HG03159 (cell line): ENCODE data around the gene MAP2K5.

Experiments used
- ATAC-seq: cut with Tn5 transposase; IDR thresholded peaks from one replicate; pipeline ENCODE4 v1.9.1; 2021; ENCODE audit warnings: mild to moderate bottlenecking, moderate library complexity; ENCODE audit not compliant: unreplicated experiment

MAP2K5 gene

DNA sequence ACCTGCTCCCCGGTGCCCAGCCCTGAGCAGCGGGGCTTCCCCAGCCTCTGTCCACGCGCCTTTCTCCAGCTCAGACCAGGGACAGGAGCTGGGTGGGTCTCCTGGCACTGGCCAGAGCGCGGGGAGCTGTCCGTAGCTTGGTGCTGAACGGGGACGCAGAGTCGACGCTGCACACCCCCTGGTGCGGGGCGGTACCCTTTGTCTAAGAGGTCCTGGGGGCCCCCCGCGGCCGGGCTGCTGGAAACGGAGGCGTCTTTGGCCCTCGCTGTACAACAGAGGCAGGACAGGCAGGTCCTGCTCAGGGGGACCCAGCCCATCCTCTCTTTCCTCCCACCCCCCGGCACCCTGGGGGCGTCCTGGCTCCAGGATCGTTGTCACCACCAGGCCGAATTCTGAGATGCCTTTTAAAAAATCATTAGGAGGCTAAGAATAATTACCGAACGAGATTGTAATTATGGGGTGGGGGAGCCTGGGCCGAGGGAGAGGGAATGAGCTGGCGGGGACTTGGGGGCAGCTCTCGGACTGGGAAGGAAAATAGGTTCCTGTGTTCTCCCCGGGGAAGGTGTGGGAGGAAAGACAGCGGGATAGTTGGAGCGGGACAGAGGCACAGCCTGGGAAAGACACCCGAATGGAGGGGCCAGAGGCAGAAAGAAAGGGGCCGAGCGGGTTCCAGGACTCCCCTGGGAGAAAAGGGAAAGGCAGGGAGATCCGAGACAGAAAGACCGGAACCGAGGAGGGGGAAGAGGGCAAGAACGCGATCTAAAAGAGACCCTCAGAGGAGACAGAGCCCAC lies 278.7 kb downstream of the MAP2K5 start:
- no peak for ATAC-seq

GRCh38 chr15:67821784-67822440 lies 279.4 kb downstream of the MAP2K5 start:
- no peak for ATAC-seq

DNA sequence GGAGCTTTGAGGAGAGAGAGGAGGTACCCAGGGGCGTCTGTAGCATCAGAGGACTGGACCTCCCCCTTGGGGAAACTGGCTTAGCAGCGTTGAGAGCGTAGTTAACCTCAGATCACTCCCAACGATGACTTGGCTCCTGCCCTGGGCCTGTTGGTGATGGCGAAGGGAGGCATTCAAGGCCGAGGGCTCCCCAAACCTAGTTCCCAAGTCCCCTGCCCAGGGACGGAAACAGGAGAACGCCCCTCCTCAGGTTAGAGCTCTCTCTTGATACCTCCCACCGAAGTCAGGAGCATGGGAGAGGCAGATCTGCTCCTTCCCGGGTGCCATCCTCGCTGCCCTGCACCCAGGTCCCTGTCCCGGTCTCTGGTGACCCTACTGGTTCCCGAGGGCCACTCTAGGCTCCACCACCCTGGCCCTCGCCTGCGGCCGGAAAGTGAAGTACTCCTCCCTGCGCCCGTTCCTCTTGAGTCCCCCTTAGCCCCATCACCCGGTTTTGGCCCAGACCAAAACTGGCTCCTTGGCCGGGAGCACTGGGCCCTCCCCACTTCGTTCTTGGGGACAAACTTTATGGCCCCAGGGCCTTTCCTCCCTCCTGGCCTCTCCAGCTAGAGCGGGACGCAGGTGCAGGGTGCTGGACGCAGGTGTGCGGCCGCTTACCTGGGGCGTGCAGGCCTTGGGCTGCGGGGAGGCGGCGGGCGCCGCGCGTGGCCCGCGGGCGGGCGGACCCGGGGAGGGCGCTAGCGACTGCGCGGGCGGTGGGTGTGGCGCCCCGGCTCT lies 280.2 kb downstream of the MAP2K5 start:
- no peak for ATAC-seq

DNA sequence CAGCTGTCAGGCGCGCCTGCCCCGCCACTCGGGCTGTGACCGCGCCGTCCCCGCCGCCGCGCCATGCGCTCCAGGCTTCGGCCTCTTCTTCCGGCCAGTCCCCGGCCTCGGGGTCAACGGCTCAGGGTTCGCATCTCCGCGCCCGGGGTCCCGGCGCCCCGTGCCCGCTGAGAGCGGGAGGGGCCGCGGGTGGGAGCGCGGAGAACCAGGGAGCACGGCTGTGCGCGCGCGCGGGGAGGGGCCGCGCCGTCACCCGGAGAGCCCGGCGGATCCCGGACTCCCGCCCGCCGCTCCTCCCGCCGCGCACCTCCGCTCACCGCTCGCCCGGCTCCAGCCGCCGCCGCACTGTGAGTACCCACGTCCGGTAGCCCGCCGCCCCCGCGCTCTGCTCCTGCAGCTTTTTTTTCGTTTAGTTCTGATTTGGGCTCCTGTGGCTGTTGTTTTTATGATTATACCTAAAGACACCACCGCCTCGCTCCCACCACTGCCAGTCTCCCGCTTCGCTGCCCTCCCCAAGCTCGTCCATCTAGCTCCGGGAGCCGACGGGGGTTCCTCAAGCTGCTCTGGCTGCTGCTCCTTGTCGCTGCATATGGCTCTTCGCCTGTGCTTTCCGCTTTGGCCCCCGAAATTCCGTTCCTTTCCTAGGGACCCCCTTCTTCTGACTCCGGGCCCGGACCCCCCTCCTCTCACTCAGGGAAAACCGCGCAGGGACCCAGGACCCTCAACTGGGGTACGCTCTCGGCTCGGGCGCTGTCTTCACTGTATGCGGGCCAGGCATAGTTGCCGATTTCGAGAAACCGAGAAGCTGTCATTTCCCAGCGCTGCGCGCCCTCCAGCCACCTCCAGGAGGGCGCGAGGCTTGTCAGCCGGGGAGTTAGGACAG lies 281.1 kb downstream of the MAP2K5 start:
- no peak for ATAC-seq

GRCh38 chr15:67824197-67824968 lies 281.9 kb downstream of the MAP2K5 start:
- no peak for ATAC-seq

GRCh38 chr15:67824976-67825880 lies 282.7 kb downstream of the MAP2K5 start, which contains the start of gene SKOR1:
SKOR1 (plus strand) TSS chr15:67825509; CDS start chr15:67825603, 94 bp downstream.
- no peak for ATAC-seq

DNA sequence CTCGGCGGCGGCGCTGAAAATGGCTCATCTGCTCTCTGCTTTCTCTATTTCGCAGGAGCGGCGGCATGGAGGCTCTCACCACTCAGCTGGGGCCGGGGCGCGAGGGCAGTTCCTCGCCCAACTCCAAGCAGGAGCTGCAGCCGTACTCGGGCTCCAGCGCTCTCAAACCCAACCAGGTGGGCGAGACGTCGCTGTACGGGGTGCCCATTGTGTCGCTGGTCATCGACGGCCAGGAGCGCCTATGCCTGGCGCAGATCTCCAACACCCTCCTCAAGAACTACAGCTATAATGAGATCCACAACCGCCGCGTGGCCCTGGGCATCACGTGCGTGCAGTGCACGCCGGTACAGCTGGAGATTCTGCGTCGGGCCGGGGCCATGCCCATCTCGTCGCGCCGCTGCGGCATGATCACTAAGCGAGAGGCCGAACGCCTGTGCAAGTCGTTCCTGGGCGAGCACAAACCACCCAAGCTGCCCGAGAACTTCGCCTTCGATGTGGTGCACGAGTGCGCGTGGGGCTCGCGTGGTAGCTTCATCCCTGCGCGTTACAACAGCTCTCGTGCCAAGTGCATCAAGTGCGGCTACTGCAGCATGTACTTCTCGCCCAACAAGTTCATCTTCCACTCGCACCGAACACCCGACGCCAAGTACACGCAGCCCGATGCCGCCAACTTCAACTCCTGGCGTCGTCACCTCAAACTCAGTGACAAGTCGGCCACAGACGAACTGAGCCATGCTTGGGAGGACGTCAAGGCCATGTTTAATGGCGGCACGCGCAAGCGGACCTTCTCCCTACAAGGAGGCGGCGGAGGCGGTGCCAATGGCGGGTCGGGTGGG lies 283.6 kb downstream of the MAP2K5 start:
- ATAC-seq = no peak

GRCh38 chr15:67826717-67827561 lies 284.4 kb downstream of the MAP2K5 start:
- no peak for ATAC-seq

- ATAC-seq = no peak
Observed at GRCh38 chr15:67827562-67828277, 285.2 kb downstream of the MAP2K5 start.

GRCh38 chr15:67828278-67828968 lies 285.9 kb downstream of the MAP2K5 start:
- no peak for ATAC-seq

DNA sequence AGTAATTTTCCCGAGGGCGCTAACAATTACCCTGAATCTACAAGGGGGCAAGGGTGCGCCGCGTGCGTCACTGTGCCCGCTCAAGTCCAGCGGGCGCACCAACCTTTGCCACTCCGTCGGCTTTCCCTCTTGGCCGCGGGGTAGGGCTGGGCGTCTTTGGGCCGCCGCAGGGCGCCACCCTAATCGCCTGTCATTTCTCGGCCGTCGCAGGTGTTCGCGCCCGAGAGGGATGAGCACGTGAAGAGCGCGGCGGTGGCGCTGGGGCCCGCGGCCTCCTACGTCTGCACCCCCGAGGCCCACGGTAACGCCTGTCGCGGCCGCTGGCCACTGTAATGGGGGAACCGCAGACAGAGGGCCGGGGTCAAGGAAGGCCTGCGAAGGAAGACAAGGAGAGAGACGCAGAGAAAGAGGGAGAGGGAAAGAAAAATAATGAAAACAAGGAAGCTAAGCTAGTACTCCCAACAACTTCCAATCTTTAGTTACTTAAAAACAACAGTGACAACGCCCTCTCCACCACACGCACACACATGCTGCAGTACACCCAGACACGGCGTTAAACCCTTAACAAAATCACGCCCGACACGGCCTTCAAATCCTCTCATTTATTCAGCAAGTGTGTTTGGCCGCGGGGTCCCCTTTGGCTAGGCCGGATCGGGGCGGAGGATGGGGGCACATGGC lies 286.6 kb downstream of the MAP2K5 start:
- ATAC-seq = no peak

DNA sequence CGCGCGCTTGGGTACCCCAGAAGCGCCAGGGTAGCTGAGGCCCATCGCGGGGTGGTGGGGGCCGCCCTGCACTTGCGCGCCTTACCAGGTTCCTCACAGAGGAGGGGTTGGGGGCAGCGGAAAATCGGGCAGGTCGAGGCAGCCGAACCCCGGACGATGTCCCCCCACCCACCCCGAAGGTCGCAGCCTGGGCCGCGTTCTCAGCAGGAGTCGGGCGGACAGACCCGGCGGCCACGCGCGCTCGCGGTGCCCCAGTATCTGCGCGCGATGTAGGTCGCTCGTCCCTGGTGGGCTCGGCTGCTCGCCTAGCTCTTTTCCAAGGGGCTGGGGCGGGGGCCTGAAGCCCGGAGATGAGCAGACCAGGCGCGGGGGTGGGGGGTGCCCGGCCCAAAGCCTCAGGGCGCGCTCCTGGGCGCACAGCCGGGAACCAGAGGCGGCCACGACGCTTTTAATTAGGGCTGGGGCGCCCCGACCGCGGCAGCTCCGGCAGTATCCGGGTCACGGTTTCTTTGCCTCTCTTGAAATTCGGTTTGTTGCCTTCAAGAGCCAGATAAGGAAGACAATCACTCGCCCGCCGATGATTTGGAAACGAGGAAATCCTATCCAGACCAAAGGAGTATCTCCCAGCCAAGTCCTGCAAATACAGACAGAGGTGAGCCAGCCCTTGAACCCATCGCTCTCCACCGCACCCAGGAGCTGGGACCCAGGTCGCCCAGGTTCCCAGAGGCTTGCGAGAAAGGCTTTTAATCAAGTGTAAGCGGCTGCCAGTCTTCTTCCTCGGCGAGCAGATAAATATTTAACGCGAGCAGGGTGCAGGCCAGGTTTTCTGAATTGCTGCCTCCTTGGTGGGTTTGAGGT lies 287.4 kb downstream of the MAP2K5 start:
- no peak for ATAC-seq

DNA sequence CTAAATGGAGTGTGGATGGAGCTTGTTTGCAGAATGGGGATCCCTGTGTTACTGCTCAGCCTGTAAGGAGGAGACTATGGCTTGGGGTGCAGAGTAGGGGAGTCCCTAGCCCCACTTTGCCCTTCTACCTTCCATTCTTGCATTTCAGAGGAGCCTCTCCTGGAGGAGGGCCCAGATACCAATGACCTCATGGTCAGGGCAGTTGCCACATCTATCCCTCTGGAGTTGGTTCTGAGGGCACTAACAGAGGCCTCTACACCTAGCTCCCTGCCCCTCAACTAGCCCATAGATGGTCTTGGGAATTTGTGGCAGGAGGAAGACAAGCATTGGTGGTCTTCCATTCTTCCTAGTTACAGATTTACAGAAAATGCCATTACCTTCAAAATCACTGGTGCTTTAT lies 288.9 kb downstream of the MAP2K5 start:
- no peak for ATAC-seq

GRCh38 chr15:67832031-67832551 lies 289.6 kb downstream of the MAP2K5 start:
- no peak for ATAC-seq
